COR-L47 (cell line): Measurements from ENCODE around the gene TXNRD2.

Source experiments
- DNase-seq: peaks from one replicate; lab custom pipeline; 2025; lab: John Stamatoyannopoulos, UW

TXNRD2 gene

GRCh38 chr22:19904935-19905334 lies 36.7 kb downstream of the TXNRD2 start:
- DNase-seq, result no peak

GRCh38 chr22:19904174-19904856 lies 37.3 kb downstream of the TXNRD2 start:
- no peak for DNase-seq

GRCh38 chr22:19903513-19903912 lies 38.1 kb downstream of the TXNRD2 start:
- no peak for DNase-seq

DNA sequence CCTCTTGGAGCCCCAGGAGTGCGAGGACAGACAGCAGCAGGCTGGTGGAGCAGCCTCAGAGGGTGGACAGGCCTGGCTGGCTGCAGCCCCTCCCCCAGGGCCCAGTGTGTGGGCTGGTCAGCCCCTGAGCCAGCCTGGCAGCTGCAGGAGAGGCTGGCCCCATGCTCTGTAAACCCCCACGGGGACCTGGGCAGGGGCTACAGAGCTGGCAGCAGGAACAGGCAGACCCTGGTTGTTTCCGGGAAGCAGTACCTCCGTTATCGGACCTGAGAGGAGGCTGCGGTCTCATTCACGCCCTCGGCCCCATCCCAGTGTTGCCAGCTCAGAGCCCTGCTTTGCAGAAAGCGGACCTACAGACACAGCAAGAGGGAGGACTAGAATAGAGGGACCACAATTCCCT lies 38.6 kb downstream of the TXNRD2 start:
- no peak for DNase-seq

DNA sequence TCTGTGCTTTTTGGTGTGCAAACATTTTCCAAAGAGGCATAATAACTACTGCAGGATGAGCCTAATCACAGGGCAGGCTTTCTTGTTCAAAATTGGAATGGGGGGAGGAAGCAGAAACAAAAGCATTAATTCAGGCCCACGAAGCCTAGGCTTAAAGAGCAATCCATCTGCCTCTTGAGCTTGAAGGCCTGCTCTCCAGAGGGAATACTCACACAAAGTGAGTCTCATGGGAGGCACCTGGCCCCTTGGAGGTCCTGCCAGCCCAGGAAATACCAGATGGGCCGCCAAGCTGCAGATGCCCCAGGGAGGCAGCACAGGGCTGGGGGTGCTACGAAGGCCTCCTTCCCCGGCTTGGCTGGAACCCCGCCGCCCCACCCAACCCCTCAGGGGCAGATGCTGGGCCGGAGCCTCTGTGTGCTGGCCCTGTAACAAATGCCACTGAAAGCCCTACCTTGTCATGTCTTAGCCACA lies 39.3 kb downstream of the TXNRD2 start:
- DNase-seq, result peak; percentile 28

- DNase-seq, result no peak
Observed at GRCh38 chr22:19901577-19902244, 39.9 kb downstream of the TXNRD2 start.

DNA sequence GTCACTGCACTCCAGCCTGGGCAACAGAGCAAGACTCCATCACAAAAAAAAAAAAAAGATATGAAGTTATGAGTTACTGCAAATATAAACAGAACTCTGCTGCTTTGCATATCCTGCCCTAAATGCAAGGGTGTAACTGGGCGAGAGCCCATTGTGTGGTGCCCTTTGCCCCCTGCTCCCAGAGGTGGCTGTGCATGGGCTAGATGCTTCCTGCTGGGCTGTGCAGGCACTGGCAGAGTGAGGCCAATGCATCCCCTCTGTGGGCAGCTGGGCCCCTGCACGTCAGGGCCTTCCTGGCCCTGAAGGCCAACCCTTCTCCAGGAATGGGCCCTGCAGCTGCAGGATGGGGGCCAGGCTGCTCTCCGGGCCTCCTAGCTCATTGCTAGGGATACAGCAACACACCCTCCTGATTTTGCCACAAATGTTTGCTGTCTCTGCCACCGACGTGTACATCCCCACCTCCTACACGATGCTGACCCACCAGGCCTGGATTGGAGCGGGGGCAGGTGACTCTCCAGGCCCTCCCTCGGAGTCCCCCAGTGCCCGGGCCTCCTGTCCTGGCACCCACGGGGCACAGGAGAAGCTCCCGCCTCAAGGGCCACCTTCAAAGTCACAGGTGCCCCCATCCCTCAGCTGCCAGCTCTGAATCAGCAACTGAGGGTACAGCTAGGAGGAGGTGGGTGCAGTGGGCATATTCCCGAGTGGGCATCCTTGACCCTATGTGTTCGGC lies 40.7 kb downstream of the TXNRD2 start:
- no peak for DNase-seq

- no peak for DNase-seq
Observed at GRCh38 chr22:19898831-19899567, 42.6 kb downstream of the TXNRD2 start.

DNA sequence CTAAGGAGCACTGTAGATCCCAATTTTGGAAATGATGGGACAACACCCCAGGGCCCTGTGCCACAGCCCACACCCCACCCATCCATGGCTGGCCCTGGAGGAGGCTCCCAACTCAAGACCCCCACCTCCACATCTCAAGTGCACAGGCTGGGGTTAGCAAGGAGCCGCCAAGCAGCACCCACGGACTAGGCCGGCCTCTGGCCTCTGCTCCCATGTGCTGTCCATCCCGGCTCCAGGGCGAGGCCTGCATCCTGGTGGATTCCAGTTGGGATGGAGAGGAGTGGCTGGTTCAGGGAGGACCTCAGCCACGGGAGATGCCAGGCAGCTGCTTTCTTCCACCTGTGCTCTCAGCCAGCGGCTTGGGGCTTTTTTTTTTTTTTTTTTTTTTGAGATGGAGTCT lies 43.5 kb downstream of the TXNRD2 start:
- no peak for DNase-seq

GRCh38 chr22:19897726-19898125 lies 43.9 kb downstream of the TXNRD2 start:
- DNase-seq, result no peak

DNA sequence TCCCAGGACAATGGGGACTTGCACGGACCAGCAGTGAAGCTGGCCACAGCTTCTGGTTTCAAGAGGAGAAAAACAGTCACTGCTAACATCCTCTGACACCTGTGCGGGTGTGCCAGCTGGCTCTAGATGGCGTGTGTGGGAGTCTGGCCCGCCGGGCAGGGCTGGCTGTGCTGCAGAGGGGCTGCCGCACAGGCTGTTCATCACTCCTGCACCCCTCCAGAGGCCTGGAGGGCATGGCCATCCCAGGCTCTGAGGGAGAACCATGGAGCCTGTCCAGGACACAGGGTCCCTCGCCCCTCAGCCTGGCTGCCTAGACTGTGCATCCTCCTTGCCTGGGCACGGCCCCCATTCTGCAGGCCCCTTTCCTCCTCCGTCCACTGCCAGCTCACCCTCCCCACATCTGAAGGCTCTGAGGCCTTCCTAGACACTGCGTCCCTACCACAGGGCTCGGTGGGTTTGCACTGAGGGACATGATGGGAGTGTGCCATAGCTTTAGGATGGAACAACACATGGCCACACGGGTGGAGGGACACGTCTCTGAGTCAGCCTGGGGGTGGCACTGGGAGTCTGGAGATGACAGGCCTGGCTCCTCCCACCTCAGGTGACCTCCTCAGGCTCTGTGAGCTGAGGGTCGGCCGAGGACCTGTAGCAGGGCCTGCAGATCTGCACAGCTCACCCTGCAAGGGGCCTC lies 44.8 kb downstream of the TXNRD2 start:
- no peak for DNase-seq

DNA sequence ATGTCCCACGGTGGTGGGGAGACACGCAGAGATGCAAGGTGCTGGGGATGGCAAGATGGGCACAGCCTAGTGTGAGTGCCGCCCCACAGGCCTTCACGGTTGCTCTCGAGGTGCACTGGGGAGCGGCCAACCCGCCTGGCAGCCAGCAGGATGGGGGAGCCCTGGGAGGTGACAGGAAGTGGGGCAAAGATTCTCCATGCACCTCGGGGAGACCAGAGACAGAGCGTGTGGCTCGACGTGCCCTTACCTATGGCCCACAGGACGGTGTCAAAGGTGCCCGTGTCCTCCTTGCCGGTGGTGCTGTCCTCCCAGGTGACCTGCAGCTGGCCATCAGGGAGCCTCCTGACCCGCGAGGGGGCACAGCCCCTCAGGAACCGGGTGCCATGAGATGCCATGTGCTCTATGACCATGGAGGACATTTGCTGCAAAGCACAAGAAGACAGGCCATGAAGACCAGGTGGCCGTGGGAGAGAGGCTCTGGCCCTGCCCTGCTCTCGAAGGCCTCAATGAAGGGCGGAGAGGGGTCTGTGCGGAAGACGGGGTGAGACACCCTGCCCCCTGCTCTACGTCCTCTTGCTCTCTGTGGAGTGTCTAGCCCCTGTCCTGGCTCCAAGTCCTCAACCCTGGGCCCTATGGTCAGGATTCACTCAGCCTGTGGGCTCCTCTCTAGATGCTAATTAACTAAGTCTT lies 46.3 kb downstream of the TXNRD2 start:
- no peak for DNase-seq

DNA sequence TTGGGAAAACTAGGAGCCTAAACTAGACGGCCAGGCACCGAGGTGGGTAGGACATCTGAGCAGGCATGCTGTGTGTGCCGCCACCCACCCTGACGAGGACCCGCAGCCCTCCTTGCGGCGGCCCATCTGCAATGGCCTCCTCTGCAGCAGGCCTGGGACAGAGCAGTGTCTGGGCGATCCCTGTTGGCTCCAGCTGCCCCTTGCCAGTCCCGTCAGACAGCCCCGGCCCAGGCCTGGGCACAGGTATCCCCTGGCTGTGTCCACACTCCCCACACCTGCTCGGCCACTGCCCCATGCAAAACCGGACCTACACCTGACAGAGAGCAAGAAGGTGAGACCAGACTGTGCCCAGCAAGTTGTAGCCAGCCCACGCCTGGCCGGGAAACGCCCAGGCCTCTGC lies 48.3 kb downstream of the TXNRD2 start:
- no peak for DNase-seq

- DNase-seq, result no peak
Observed at GRCh38 chr22:19892925-19893324, 48.7 kb downstream of the TXNRD2 start.

GRCh38 chr22:19892257-19892879 lies 49.2 kb downstream of the TXNRD2 start:
- DNase-seq, result peak; percentile 84

DNA sequence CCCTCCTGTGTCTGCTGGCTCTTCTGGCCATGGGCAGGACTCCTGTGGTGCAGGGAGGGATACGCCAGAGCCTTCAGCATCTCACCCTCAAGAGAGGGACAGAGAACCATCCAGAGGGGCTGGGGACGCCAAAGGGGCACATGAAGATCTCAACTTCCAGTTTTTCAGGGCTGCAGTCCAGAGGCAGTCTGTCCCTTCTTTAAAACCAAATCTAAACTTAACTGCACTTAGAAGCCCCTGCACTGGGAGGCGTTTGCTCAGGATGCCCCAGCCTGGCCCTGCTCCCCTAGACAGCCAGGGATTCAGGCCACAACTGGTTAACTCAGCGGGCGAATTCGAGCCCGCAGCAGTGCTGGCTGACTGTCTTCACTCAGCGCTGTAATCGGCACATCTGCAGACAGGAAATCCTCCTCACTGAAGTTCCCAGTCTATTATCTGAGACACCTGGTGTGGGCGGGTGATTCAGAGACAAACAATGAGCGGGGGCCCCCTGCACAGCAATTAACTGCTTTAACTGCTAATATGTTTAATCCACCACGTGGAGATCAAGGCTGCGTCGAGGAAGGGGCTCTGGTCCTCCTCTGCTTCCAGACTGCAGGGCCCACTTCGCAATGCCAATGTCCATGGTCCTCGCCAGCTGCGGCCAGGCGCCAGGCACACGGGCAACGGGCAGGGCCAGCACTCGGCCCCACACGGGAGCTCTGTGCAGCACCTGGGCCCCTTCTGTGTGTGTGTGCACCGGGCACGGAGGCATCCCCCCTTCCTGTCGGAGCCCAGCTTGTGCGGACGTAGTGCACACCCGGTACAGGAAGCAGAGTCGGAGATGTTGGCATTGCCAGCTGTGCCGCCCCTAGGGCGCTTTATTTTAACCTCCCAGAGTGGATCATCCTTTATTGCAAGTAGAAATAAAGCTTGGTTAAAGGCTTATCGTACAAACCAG lies 50.0 kb downstream of the TXNRD2 start:
- peak; percentile 96 for DNase-seq

- DNase-seq, result no peak
Observed at GRCh38 chr22:19890502-19891316, 50.9 kb downstream of the TXNRD2 start.

DNA sequence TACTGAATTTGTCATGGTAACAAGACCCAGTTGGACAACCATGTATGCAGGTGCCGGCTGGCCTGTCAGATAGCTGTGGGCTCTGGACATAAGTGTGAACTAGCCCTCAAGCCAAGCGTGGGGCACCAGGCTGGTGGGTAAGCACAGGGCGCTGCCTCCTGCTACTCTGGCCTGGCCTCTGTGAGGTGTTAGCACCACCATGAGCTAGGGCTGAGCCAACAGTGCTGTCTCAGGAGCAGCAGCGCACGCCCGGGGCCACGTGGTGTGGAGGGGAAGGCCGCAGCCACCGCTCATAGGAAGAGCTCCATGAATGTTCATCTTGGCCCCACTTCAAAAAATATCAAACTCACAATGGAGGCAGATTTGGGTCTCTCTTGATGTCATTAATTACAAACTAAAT lies 51.7 kb downstream of the TXNRD2 start:
- DNase-seq, result no peak
